ENCODE data around the gene RUNDC1.

Gene RUNDC1

DNA sequence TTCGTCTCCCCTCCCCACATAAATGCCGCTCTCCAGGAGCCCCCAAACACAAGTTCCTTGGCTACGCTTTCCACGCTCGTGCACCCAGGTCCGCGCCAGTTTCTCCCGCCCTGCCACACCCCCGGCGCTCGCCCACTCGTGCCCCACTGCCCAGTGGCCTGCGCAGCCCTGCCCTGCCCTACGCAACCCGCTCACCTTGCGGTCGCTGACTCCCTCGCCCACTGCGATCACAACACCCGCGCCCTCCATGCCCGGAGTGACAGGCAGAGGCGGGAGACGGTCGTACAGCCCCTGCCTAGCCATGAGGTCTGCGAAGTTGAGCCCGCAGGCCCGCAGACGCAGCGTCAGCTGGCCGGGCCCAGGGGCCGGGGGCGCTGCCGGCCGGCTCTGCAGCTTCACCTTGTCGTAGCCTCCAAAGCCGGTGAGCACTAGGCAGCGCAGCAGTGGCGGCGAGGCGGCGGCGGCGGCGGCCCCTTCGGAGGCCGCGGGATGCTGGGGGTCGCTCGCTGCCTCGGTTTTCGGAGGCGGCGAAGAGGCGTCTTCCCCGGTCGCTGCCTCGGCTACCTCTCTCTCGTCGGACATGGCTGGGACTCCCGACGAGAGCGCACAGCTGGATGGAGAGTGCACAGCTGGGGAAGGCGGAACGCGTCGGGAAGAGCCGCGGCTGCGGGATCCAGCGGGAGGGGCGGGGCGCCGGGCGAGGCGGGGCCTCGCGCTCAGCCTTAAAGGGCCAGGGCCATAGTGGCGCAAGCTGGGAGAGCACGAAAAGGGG, 41.6 kb downstream of the RUNDC1 start, which contains the start of gene VAT1 (continued):
- TF ChIP-seq, protein P1, sequence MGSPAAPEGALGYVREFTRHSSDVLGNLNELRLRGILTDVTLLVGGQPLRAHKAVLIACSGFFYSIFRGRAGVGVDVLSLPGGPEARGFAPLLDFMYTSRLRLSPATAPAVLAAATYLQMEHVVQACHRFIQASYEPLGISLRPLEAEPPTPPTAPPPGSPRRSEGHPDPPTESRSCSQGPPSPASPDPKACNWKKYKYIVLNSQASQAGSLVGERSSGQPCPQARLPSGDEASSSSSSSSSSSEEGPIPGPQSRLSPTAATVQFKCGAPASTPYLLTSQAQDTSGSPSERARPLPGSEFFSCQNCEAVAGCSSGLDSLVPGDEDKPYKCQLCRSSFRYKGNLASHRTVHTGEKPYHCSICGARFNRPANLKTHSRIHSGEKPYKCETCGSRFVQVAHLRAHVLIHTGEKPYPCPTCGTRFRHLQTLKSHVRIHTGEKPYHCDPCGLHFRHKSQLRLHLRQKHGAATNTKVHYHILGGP (tag by site-specific recombination; IDR thresholded peaks at IDR 0.05), result no peak
- TF ChIP-seq YY2 (tag by site-specific recombination; IDR thresholded peaks at IDR 0.05) (peak; percentile 22; the same call in 1 of the 2 replicates), ZBTB11 (tag by site-specific recombination; conservative IDR thresholded peaks at IDR 0.05; ENCODE audit: low read depth) (no peak; the same call in 1 of the 2 replicates), ZSCAN5A (tag by site-specific recombination; IDR thresholded peaks at IDR 0.05) (peak; percentile 27; the same call in 1 of the 2 replicates), ZNF10 (tag by site-specific recombination; IDR thresholded peaks at IDR 0.05) (peak; percentile 43; the same call in 1 of the 2 replicates), ZBTB20 (tag by site-specific recombination; IDR thresholded peaks at IDR 0.05) (peak; percentile 84), ZNF785 (tag by site-specific recombination; IDR thresholded peaks at IDR 0.05) (0 out of 2 replicates have a peak, but pooled peaks have one; percentile 46), ZNF776 (tag by site-specific recombination; IDR thresholded peaks at IDR 0.05; ENCODE audit: borderline replicate concordance) (no peak), KLF1 (tag by site-specific recombination; IDR thresholded peaks at IDR 0.05) (peak; percentile 44), BCL11A (tag by site-specific recombination; IDR thresholded peaks at IDR 0.05; ENCODE audit: low read depth) (peak; percentile 54; the same call in 1 of the 2 replicates), ZNF658 (tag by site-specific recombination; IDR thresholded peaks at IDR 0.05) (no peak), SP7 (tag by site-specific recombination; IDR thresholded peaks at IDR 0.05) (peak; percentile 66; the same call in 1 of the 2 replicates)
- TF ChIP-seq, protein P2, sequence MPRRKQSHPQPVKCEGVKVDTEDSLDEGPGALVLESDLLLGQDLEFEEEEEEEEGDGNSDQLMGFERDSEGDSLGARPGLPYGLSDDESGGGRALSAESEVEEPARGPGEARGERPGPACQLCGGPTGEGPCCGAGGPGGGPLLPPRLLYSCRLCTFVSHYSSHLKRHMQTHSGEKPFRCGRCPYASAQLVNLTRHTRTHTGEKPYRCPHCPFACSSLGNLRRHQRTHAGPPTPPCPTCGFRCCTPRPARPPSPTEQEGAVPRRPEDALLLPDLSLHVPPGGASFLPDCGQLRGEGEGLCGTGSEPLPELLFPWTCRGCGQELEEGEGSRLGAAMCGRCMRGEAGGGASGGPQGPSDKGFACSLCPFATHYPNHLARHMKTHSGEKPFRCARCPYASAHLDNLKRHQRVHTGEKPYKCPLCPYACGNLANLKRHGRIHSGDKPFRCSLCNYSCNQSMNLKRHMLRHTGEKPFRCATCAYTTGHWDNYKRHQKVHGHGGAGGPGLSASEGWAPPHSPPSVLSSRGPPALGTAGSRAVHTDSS (tag by site-specific recombination; IDR thresholded peaks at IDR 0.05), result no peak
- TF ChIP-seq, protein P3, sequence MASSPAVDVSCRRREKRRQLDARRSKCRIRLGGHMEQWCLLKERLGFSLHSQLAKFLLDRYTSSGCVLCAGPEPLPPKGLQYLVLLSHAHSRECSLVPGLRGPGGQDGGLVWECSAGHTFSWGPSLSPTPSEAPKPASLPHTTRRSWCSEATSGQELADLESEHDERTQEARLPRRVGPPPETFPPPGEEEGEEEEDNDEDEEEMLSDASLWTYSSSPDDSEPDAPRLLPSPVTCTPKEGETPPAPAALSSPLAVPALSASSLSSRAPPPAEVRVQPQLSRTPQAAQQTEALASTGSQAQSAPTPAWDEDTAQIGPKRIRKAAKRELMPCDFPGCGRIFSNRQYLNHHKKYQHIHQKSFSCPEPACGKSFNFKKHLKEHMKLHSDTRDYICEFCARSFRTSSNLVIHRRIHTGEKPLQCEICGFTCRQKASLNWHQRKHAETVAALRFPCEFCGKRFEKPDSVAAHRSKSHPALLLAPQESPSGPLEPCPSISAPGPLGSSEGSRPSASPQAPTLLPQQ (tag by site-specific recombination; IDR thresholded peaks at IDR 0.05), result peak; percentile 53; the same call in 1 of the 2 replicates

All from HEK293 (cell line).